GM18858 (cell line): ENCODE measurements around the gene NLRP6.
"Not testable (repeated sequence)": the region's sequence is repeated elsewhere in the genome, so short reads cannot be mapped to it uniquely, and the experiment has no call there.

Experiments used
- ATAC-seq: cut with Tn5 transposase; IDR thresholded peaks from one replicate; pipeline ENCODE4 v1.9.1; 2021; ENCODE audit not compliant: unreplicated experiment

The NLRP6 gene

GRCh38 chr11:278001-278951, at the start of gene NLRP6:
Gene NLRP6 (plus strand): TSS chr11:278407. CDS start chr11:278570, 163 bp downstream.
- no peak for ATAC-seq

GRCh38 chr11:230431-230830, 47.8 kb upstream of the NLRP6 start:
- no peak for ATAC-seq

- ATAC-seq: no peak
Observed at GRCh38 chr11:232783-233565, 45.2 kb upstream of the NLRP6 start.

GRCh38 chr11:235180-235579, 43.0 kb upstream of the NLRP6 start:
- no peak for ATAC-seq

GRCh38 chr11:235609-235996, 42.6 kb upstream of the NLRP6 start:
- no peak for ATAC-seq

- ATAC-seq: peak; percentile 45
Observed at GRCh38 chr11:235997-236773, 42.0 kb upstream of the NLRP6 start, which contains the start of gene SIRT3. Gene SIRT3 (minus strand): TSS chr11:236342. CDS start chr11:236328, 14 bp downstream.

- ATAC-seq: peak; percentile 64
Observed at GRCh38 chr11:236774-237767, 41.1 kb upstream of the NLRP6 start, which contains the start of gene PSMD13. Gene PSMD13 (plus strand): TSS chr11:236976. CDS start chr11:237050, 74 bp downstream.

- ATAC-seq: not testable (repeated sequence)
Observed at GRCh38 chr11:238346-238745, 39.9 kb upstream of the NLRP6 start.

GRCh38 chr11:240315-240714, 37.9 kb upstream of the NLRP6 start:
- ATAC-seq: no peak

GRCh38 chr11:241634-242033, 36.6 kb upstream of the NLRP6 start:
- no peak for ATAC-seq

- no peak for ATAC-seq
Observed at GRCh38 chr11:244376-244775, 33.8 kb upstream of the NLRP6 start.

GRCh38 chr11:249062-249461, 29.1 kb upstream of the NLRP6 start:
- ATAC-seq: no peak

GRCh38 chr11:250274-250673, 27.9 kb upstream of the NLRP6 start:
- no peak for ATAC-seq

GRCh38 chr11:250740-251299, 27.4 kb upstream of the NLRP6 start:
- no peak for ATAC-seq

- no peak for ATAC-seq
Observed at GRCh38 chr11:251550-251949, 26.7 kb upstream of the NLRP6 start.

- ATAC-seq: no peak
Observed at GRCh38 chr11:252666-253065, 25.5 kb upstream of the NLRP6 start.

- ATAC-seq: no peak
Observed at GRCh38 chr11:253160-253885, 24.9 kb upstream of the NLRP6 start.

- no peak for ATAC-seq
Observed at GRCh38 chr11:253886-254270, 24.3 kb upstream of the NLRP6 start.

GRCh38 chr11:255176-255575, 23.0 kb upstream of the NLRP6 start:
- ATAC-seq: no peak
